ENCODE results near the gene SDHD. TPM values are rescaled to one million over a fixed set of nuclear protein-coding genes. Genes with fewer than 3 reads are reported as not detected.

SDHD gene
- total RNA-seq, 3 donors from 2014 or later, result 185 to 312 (median 202) TPM

GRCh38 chr11:112049777-112050176 lies 36.9 kb upstream of the SDHD start:
- no peak for ATAC-seq

GRCh38 chr11:112050721-112051120 lies 36.0 kb upstream of the SDHD start:
- intact Hi-C loops (cut with DNase I, micrococcal nuclease), result no loop called here
- no peak for ATAC-seq
- Histone ChIP-seq H3K9me3 (no peaks in the 10 kb centered on the region), H3K36me3 (ENCODE audit: low read depth) (no peaks in the 10 kb centered on the region), H3K4me1 (ENCODE audit: low read depth) (no peaks in the 10 kb centered on the region), H3K4me3 (no peak overlapping the region)
- TF ChIP-seq CTCF (IDR thresholded peaks at IDR 0.05), result no peak
- DNase-seq, result no peak

More at GRCh38 chr11:112049777-112050176, 36.9 kb upstream of the SDHD start:
- Histone ChIP-seq H3K36me3 (ENCODE audit: low read depth) (no peaks in the 10 kb centered on the region), H3K4me1 (ENCODE audit: low read depth) (no peaks in the 10 kb centered on the region), H3K4me3 (no peak overlapping the region), H3K9me3 (no peaks in the 10 kb centered on the region)
- DNase-seq, result no peak
- intact Hi-C loops (cut with DNase I, micrococcal nuclease), result no loop called here
- no peak for TF ChIP-seq CTCF (IDR thresholded peaks at IDR 0.05)

GRCh38 chr11:112051768-112052167 lies 34.9 kb upstream of the SDHD start:
- no peak for DNase-seq
- no peaks in the 10 kb centered on the region for H3K9me3 ChIP-seq
- intact Hi-C loops (cut with DNase I, micrococcal nuclease), result no loop called here
- no peak overlapping the region for H3K4me3 ChIP-seq
- ATAC-seq, result no peak
- H3K36me3 ChIP-seq (ENCODE audit: low read depth), result no peaks in the 10 kb centered on the region
- no peaks in the 10 kb centered on the region for H3K4me1 ChIP-seq (ENCODE audit: low read depth)
- no peak for TF ChIP-seq CTCF (IDR thresholded peaks at IDR 0.05)

GRCh38 chr11:112057170-112057569 lies 29.5 kb upstream of the SDHD start:
- ATAC-seq (no peak), DNase-seq (no peak)
- H3K4me1 ChIP-seq (ENCODE audit: low read depth), result no peaks in the 10 kb centered on the region
- no peak overlapping the region for H3K4me3 ChIP-seq
- TF ChIP-seq CTCF (IDR thresholded peaks at IDR 0.05), result no peak
- no peaks in the 10 kb centered on the region for H3K9me3 ChIP-seq
- intact Hi-C loops (cut with DNase I, micrococcal nuclease), result no loop called here
- no peaks in the 10 kb centered on the region for H3K36me3 ChIP-seq (ENCODE audit: low read depth)

GRCh38 chr11:112058103-112058502 lies 28.6 kb upstream of the SDHD start:
- DNase-seq, result no peak
- Histone ChIP-seq H3K4me3 (no peak overlapping the region), H3K36me3 (ENCODE audit: low read depth) (no peaks in the 10 kb centered on the region), H3K4me1 (ENCODE audit: low read depth) (no peaks in the 10 kb centered on the region), H3K9me3 (no peaks in the 10 kb centered on the region)
- ATAC-seq, result no peak
- intact Hi-C loops (cut with DNase I, micrococcal nuclease), result no loop called here
- no peak for TF ChIP-seq CTCF (IDR thresholded peaks at IDR 0.05)

- intact Hi-C loops (cut with DNase I, micrococcal nuclease), result no loop called here
- no peaks in the 10 kb centered on the region for H3K36me3 ChIP-seq (ENCODE audit: low read depth)
- no peaks in the 10 kb centered on the region for H3K4me1 ChIP-seq (ENCODE audit: low read depth)
- ATAC-seq (no peak), DNase-seq (no peak)
- H3K9me3 ChIP-seq, result no peaks in the 10 kb centered on the region
- TF ChIP-seq CTCF (IDR thresholded peaks at IDR 0.05), result no peak
- no peak overlapping the region for H3K4me3 ChIP-seq
Measured at GRCh38 chr11:112062923-112063322, 23.8 kb upstream of the SDHD start.

Data from mucosa of descending colon (tissue), 3 donors.